Hindlimb muscle (tissue), 1 donor: ENCODE data around the gene CRYBA2. TPM values are rescaled to one million over a fixed set of nuclear protein-coding genes. Genes with fewer than 3 reads are reported as not detected.

ENCODE experiments used
- DNase-seq: peaks from one replicate; pipeline ENCODE4 v3.0.0-alpha.2; 2013
- polyA plus RNA-seq: library from polyadenylated mRNA; unstranded; fragments of 120-200 nt; gene quantifications from one replicate; pipeline ENCODE4 v1.2.1, GENCODE V29; 2013; ENCODE audit not compliant: insufficient read length

The CRYBA2 gene
- polyA plus RNA-seq, 1 donor, result not detected

DNA sequence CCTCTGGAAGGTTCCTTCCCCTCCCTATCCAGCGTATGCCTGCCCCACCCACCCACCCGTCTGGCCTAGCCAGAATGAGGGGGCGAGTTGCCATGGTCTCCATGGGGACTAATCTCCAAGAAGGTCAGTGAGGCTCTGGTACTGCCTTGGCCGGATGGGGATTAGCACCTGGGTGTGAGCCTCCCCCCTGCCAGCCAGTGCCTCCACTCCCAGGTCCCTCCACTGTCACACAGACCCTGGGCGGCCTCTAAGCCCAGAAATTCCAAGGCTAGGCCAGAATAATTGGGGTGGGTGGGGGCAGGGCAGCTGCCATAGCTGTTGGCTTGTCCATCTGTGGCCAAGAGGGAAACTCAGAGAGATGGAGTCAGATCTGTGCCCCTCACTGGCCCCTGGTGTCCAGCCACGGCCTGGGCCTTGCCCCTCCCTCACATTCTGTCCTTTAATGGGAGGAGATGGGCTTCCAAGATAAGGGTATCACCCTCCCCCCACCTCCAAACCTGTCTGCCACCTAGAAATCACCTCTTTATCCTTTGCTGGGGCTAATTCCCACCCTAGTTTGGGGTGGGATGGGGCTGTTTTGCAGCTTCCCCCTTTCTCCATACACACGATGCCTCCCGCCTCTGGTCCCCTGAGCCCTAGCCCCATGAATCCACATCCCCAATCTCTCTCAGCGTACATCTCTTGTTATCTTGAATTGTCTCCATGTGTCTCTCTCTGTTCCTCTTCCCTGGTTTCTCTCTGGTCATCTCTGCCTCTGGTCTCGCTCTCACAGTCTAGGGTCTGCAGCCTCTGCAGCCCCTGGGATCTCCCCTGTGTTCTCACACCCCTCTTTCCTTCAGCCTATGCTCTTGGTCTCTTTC, 6.0 kb upstream of the CRYBA2 start:
- DNase-seq, result no peak

DNA sequence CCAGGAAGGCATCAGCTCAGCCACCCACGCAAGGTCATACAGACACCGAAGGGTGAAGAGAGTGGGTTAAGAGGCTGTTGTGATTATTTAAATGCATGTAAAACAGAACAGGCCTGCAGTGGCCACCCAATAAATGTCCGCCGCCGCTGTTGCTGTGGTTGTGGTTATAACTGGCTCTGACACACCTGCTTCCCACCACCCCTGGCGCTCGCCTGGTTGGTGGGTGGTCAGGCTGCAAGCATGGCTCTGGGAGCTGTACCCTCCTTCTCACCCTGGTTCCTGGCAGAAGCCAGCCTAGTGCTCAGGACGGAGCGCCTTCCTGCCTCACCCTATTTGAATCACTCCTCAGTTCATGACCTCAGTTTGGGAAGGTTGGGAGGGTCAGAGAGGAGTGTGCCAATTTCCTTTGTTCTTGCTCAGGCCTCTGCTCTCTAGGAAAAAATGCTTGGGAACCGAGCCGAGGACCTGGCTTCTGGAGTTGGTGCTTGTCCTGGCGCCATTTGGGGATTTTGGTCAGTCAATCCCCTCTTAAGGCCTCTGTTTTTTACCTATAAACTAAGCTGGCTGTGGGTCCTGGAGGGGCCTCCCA, 5.3 kb upstream of the CRYBA2 start:
- no peak for DNase-seq

DNA sequence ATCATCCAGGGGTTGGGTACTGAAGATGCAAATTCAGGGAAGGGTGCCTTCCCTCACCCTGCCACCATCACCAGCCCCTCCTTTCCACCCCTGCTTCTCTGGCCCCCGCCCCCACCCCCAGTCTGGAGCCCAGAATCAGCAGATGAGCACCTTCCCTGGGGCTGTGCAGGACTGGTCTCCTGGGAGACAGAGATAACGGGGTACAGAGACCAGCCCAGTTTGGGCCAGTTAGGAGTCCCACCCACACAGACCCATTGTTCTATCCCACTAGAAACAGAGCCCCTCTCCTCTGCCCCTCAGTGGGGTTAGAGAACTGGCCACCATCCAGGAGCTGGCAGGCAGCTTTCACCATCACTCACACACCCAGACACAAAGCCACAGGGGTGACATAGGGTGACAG, 4.5 kb upstream of the CRYBA2 start:
- DNase-seq, result no peak

DNA sequence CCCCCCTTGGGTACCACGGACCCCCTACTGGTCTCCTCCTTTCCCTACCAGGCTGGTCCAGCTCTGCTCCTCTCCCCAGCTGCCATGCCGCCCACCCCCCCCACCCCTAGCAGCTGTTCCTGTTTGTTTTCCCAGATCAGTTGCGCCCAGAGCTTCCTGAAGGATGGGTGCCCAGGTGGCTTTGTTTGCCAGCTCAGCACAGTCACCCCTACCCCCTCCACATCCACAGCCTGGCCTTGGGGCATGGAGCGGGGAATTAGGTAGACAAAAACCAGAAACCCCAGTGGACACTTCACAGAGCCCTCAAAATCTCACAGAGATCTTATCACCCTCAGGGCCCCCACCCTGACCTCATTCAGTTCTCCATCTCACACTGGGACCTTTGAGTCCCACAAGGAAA, 3.7 kb upstream of the CRYBA2 start:
- no peak for DNase-seq

DNA sequence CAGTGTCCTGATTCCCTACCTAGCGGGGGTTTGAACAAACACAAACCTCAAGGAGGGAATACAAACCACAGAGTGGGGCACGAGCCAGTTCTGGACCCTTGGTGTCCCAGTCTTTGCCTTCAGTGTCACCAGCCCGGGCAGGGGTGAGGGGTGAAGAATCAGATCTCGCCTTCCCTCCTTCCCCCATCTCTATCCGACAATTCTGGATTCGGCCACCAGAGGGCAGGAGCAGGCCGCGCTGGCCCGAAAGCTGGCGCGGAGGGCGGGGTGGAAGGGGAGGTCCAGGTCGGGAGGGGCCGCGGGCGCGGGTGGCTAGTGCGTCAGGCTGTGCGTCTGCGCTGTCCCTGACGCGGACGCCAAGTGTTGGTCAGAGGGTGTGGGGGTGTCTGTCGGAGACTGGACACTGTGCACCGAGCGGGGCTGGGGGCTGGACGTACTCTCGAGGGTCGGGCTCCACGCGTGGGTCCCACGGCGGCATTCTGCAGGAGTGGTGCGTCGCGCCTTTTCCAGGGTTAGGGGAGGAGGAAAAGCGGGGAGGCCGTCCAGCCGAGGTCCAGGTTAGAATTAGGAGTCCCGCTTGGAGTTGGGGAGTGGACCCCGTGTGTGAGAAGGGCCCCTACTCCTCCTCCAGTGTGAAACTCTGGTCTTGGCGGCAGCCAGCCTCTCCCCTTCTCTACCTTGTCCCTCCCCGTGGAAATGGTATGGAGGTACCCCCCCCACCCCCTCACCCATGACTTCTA, 2.9 kb upstream of the CRYBA2 start:
- DNase-seq, result peak; percentile 82

DNA sequence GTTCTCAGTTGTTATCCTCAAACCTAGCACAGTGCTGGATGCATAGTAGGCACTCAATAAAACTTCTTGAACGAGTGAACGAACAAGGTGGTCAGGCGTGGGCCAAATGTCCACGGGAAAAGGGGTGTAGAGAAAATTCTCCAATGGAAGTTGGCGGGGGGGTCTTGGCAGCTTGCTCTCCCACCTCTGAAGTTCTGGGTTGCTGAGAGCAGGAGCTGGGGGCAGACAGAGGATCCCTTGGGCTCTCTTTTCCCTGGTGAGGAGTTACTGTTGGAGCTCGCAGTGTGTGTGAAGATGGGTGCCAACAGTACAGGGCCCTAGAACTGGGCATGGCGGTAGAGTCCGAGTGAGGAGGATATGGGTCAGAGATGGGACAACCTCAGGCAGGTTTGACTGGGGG, 2.3 kb upstream of the CRYBA2 start:
- no peak for DNase-seq

DNA sequence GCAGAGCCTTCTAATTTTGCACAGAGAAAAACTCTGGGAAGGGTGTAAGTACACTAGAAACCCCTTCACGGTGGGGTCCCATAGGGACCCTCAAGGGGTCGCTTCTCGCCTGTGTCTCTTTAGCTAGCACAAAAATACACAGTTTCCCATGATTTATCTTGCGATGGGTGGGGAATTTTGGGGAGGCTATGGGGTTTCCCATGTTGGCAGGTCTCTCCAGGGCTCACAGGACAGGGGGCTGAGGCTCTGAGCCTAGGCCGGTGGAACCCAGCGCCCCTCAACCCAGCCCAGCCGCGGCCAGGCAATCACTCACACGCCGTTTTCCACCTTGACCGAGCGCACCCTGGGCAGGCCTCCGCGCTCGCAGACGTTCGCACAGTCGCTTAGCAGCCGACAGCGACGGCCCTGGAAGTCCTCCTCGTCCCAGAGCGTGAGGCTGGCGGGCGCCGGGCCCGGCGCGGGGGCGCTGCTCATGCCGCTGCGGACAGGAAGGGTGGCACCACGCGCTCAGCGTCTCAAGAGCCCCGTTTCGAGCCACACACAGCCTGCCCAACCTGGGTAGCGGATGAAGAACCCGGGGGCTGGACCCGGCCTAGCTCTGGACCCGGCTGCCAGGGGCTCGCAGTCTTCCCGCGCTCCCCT, 398 bp downstream of the CRYBA2 start:
- no peak for DNase-seq

DNA sequence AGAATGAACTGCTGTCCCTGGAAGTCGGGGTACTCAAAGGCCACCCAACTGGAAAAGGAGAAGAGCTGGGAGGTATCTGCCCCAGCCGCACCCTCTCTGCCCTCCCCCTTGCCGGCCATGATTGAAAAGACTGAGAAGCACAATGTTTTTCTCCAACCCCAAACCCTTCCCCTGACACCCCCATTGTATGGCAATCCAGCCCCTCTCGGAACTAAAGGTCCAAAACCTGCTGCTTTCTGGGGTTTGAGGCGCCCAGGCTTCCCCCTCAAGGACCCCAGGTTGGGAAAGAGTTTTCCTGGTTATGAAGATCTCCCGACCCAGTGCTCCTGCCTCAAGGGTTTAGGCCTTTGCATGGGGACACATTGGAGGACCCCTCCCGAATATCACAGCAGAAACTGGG, 1.0 kb downstream of the CRYBA2 start:
- DNase-seq, result no peak

DNA sequence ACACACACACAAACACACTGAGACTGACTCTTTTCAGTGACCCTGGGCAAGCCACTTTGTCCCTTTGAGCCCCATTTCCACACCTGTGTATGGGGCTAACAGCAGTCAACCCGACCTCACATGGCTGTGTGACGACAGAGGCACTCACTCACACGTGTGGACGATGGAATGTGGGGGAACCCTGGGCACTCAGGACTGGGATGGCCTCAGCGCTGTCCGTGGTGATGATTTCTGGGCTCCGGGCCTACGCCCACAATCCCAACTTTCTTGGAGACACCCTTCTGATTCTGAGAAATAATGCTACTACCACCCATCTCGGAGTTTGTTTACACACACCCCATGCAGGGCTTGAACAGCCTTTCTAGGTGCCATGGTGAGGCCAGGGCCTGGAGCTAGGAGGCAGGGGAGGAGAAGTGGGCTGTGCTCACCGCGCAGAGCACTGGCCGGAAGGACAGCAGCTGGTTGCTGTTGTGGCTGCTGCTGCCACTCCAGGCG, 1.5 kb downstream of the CRYBA2 start:
- no peak for DNase-seq

DNA sequence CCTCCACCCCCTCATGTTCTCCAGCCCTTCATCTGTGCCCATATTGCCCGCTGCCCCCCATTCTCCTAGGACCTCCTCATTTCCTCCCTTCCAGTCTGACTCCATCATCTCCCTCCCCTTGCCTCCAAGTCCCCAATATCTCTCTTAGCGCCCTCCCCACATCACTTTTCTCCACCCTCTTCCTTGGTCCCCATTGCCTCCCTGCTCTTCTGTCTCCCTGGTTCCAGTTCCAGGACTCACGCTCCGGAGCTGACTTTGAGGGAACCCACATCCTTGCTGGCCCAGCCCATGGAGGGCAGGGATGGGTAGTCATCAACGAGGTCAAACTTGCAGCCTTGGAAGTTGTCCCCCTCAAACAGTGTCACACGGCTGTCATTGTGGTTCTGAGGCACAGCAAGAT, 2.6 kb downstream of the CRYBA2 start:
- no peak for DNase-seq

DNA sequence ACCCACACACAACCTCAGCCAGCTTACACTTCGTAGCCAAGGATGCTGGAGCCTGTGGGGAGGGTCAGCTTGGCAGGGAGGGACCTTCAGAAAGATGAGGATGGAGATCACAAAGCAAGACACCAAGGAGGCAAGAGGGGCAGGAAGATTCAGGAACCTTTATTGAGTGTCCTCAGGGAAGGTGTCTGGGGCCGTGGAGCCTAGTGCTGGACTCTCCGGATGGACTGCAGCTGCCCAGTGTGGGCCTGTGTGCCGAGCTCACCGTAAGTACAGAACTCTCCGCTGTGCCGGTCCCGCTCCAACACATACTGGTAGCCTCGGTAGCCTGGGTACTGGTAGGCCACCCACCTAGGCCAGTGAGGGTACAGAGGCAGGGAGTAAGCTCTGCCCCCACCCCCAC, 3.2 kb downstream of the CRYBA2 start:
- no peak for DNase-seq

DNA sequence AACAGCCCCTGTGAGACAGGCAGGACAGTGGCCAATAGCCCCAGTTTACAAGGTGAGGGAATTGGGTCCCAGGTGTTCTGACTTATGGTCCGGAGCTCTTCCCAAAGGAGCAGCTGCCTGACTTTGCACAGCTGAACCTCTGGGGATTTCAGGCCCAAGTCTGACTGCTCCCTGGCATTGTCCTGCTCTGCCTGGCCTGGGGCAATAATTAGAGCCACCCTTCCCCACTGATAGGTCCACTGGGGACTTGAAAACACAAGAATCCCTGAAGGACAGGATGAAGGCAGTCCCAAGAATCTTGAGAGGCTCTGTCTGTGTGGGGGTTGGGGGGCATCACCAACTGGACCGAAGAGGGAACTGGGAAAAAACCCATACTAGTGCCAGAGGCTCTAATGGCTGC, 4.6 kb downstream of the CRYBA2 start:
- no peak for DNase-seq

DNA sequence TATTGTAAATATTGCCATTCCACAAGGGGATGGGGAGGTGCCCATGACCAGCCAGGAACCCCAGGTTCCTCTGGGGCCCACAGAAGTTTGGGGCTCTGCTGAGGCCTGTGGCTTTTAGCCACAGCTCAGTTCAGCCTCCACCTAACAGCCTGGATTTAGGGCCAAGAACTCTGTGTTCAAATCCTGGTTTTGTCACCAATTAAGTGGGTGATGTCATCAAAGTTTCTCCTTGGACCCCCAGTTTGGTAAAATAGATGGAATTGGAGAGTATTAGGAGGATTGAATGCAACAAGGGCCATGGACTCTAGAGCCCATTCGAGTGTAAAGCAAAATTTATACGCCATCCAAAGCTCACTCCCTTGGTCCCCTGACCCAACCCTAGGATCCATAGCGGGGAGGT, 5.1 kb downstream of the CRYBA2 start:
- DNase-seq, result no peak

DNA sequence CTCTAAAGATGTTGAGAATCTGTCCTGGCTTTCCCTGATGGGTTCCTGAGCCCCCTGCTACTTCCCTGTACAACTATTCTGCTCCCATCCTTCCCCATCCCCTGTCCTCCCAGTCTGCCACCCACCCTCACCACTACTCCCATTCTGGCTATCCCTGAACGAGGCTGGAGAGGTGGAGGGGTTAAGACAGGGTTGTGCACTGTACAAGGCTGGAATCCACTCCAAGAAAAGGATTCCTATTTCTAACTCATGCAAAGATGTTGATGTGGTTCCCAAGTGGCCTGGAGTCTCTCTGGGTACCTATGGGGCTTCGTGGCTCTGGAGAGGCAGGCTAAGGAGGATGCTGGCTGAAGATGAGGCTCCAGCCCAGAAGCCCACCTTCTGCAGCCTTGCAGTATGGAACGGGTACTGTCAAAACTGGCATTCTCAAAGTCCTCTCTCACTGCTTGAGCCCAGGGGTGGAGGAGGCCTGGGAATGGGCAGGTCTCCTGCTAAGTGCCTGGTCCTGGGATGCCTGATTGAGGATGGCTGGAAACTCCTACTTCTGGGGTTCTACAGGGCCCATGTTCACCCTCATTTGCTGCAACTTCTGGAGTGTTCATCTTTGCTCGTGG, 7.0 kb downstream of the CRYBA2 start:
- DNase-seq, result no peak

DNA sequence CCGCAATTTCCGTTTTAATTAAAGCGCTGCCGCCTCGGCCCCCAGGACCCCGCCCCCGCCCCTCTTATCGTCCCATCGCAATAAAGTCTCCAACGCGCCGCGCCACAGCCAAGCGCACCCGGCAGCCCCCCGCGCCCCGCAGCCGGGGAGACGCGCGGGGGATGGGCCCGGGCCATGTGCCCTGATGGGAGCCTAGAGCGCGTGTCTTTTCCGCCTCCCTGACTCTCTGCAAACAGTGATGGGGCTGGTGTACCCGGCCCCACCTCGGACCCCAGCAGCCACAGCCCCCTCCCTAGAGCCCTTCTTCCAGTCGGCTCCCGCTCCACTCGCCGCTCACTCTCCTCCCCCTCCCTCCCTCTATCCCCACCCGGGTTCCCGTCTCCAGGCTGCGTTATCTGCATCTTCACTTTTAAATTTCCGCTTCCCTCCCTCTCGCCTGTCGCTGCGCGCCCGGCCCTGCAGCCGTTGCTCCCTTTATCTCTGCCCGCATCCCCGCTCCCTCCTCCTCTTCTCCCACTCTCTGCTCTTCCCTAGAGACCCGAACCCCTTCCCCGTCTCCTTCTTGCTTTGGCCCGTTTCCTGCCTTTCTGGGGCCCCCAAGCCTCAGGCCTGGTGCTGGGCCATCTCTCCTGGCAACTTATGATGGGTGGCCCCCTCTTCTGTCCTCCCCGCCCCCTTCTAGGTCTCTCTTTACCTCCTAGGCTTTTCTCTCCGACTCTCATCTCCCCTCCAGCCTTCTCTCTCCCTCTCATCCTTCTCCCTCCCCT, 7.7 kb downstream of the CRYBA2 start:
- no peak for DNase-seq

DNA sequence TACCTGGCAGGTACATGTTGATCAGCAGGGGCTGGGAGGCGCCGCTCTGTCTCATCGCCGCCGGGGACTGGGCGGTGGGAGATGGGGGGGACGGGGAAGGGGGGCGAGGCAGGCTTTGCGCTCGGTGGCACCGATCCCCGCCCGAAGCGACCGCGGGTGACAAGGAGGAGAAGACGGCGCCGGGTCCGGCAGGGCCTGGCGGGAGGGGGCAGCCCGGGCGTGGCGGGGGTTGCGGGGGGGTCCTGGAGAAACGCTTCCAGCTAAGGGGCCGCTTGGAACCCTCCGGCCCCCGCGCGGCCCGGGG, 8.2 kb downstream of the CRYBA2 start, which contains the start of gene FEV:
Gene FEV, minus strand, starts transcription at position 164 of the 304 bp plus-strand sequence. Its CDS starts 109 bp downstream, at position 55.
- no peak for DNase-seq

DNA sequence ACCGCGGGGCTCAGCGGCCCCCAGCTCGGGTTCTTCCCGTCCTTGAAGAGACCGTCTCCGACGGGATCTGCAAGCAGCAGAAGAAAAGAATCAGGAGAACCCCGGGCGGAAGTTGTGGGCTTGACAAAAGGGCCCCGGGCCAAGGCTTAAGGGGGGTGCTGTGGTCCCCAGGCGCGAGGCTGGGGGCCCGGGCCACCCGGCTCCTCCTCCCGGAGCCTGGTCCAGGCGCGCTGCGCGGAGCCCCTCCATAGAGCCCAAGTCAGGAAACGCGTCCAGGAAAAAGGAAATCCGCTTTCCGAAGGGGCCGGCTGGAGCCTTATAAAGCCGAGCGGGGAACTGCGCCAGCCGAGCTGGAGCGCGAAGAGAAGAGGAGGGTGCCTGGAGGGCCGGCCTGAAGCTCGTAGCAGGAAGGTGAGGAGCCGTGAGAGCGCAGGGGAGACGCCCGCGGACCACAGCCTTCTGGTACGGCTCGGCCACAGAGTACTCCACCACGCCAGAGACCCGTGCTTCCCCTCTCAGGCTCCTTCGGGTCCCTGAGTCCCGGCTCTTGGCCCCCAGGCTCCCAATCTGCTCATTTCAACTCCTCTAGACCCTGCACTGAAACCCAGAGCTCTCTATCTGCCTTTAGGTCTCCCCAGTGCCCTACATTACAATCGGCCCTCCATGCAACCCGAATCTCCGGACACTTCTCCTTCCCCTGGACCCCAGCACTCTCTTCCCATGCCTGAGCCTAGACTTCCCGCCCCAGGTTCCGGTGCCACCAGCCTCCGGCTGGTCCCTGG, 8.8 kb downstream of the CRYBA2 start:
- DNase-seq, result no peak

DNA sequence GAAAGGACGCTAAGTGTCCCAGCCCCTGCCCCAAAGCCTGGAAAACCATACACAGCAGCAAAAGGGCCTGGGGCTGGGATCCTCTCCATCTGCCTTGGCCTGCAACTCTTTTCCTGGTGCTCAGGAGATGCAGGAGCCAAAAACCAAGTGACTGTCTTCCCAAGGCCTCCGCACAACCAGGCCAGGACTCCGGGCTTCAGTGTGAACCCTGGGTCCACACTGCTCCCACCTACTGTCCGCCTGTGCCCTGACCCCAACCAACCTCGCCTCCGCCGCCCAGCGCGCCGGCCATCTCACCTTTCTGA, 9.3 kb downstream of the CRYBA2 start:
- no peak for DNase-seq

DNA sequence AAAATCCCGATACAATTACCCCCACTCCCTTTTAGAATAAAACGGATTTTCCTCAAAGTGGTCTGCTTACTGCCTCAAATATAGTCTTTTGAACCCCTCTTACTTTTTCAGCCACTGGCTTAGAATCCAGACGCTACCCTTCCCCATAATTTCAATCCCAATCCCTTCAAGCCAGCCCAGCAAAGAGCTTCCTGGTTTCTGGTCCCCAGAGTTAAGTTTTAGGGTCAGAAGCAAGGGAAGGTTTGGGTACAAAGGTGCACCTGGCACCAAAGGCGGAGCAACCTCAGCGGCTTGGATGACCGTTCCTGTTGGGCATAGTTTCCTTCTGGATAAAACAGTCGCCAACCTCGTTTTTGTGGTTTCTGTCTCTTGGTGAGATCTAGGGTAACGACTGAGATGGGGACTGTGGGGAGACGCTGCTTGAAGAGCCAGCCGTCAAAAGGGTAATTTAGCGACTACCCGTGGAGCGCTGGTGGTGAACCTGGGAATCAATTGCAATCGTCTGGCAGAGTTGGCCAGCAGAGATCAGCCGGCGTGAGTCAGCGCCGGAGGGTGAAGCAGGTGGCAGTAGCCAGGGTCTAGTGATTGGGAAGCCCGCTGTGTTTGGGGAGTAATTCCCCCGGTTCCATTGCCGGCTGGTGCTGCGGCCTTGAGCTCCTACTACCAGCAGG, 9.8 kb downstream of the CRYBA2 start:
- DNase-seq, result no peak

DNA sequence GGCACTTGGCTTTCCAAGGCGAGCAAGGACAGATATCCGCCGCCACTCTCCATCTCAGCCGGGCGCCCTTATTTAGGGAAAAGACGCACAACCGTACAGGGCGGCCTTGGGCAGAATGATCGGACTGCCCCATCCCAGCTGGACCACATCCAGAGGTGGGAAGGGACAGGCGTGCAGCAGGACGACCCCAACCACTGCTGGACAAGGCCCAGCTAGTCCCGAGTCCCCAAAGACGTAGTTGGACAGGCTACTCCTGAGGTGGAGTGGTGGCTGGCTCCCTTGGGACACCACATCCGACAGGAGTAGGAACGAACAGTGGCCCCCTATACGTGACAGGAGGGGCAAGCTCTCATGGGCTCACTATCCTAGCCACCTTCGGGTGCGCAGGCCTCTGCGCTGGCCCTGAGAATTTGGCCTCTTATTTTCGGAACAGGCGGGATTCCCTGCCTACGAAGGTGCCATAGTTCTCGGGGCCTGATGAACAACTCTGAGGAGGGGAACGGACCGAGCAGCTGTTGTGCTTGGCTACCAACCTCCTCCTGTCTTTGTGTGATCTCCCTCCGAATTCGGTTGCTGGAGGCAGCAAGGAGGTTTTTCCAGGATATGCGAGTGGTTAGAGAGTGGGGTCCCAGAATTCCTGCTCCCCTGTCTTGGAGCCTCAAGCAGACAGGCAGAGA, 10.5 kb downstream of the CRYBA2 start:
- no peak for DNase-seq
